Measurements from ENCODE around the gene TAF1C.

DNA sequence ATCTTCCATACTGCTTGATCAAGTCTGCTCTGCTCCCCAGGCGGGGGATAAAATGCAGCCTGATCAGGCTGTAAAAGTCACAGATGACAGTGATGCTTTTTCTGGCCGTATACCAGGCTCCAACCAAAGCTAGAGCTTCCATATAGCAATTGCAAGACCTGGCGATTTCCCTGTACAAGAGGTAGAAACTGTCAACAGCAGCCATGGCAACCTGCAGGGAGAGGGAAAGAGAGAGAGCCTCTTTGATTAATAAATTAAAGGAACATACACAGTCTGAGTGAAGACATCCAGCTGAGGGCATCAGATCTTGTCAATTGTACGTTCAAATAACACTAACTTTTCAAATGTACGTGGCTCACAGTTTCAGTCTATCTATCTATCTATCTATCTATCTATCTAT is 55.7 kb downstream of the TAF1C start:
- TF ChIP-seq, protein P1, sequence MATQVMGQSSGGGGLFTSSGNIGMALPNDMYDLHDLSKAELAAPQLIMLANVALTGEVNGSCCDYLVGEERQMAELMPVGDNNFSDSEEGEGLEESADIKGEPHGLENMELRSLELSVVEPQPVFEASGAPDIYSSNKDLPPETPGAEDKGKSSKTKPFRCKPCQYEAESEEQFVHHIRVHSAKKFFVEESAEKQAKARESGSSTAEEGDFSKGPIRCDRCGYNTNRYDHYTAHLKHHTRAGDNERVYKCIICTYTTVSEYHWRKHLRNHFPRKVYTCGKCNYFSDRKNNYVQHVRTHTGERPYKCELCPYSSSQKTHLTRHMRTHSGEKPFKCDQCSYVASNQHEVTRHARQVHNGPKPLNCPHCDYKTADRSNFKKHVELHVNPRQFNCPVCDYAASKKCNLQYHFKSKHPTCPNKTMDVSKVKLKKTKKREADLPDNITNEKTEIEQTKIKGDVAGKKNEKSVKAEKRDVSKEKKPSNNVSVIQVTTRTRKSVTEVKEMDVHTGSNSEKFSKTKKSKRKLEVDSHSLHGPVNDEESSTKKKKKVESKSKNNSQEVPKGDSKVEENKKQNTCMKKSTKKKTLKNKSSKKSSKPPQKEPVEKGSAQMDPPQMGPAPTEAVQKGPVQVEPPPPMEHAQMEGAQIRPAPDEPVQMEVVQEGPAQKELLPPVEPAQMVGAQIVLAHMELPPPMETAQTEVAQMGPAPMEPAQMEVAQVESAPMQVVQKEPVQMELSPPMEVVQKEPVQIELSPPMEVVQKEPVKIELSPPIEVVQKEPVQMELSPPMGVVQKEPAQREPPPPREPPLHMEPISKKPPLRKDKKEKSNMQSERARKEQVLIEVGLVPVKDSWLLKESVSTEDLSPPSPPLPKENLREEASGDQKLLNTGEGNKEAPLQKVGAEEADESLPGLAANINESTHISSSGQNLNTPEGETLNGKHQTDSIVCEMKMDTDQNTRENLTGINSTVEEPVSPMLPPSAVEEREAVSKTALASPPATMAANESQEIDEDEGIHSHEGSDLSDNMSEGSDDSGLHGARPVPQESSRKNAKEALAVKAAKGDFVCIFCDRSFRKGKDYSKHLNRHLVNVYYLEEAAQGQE (IDR thresholded peaks at IDR 0.05; ENCODE audit: borderline replicate concordance) = no peak
- TF ChIP-seq, protein P1 (CRISPR knock-in tag; IDR thresholded peaks at IDR 0.05; ENCODE audit: low read depth) = no peak
- TF ChIP-seq, protein P2, sequence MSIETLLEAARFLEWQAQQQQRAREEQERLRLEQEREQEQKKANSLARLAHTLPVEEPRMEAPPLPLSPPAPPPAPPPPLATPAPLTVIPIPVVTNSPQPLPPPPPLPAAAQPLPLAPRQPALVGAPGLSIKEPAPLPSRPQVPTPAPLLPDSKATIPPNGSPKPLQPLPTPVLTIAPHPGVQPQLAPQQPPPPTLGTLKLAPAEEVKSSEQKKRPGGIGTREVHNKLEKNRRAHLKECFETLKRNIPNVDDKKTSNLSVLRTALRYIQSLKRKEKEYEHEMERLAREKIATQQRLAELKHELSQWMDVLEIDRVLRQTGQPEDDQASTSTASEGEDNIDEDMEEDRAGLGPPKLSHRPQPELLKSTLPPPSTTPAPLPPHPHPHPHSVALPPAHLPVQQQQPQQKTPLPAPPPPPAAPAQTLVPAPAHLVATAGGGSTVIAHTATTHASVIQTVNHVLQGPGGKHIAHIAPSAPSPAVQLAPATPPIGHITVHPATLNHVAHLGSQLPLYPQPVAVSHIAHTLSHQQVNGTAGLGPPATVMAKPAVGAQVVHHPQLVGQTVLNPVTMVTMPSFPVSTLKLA (conservative IDR thresholded peaks at IDR 0.05) = no peak
- TF ChIP-seq ZBTB8A (IDR thresholded peaks at IDR 0.05; ENCODE audit: partially characterized antibody) (no peak), NR2C1 (IDR thresholded peaks at IDR 0.05) (no peak), NR2C1 (tag; IDR thresholded peaks at IDR 0.05) (no peak), GATAD2A (IDR thresholded peaks at IDR 0.05) (no peak), PTBP1 (IDR thresholded peaks at IDR 0.05; ENCODE audit: low read depth, low read length) (no peak), RAD21 (CRISPR knock-in tag; conservative IDR thresholded peaks at IDR 0.05 in 1 of 2, IDR thresholded peaks at IDR 0.05 in 1 of 2) (no peak), MEF2A (IDR thresholded peaks at IDR 0.05; ENCODE audit: control insufficient read depth, low read depth, low read length) (no peak)
- TF ChIP-seq, protein P3, sequence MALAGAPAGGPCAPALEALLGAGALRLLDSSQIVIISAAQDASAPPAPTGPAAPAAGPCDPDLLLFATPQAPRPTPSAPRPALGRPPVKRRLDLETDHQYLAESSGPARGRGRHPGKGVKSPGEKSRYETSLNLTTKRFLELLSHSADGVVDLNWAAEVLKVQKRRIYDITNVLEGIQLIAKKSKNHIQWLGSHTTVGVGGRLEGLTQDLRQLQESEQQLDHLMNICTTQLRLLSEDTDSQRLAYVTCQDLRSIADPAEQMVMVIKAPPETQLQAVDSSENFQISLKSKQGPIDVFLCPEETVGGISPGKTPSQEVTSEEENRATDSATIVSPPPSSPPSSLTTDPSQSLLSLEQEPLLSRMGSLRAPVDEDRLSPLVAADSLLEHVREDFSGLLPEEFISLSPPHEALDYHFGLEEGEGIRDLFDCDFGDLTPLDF (CRISPR knock-in tag; IDR thresholded peaks at IDR 0.05) = no peak
- TF ChIP-seq, protein P4, sequence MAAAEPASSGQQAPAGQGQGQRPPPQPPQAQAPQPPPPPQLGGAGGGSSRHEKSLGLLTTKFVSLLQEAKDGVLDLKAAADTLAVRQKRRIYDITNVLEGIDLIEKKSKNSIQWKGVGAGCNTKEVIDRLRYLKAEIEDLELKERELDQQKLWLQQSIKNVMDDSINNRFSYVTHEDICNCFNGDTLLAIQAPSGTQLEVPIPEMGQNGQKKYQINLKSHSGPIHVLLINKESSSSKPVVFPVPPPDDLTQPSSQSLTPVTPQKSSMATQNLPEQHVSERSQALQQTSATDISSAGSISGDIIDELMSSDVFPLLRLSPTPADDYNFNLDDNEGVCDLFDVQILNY (CRISPR knock-in tag; IDR thresholded peaks at IDR 0.05) = no peak
- TF ChIP-seq, protein P5, sequence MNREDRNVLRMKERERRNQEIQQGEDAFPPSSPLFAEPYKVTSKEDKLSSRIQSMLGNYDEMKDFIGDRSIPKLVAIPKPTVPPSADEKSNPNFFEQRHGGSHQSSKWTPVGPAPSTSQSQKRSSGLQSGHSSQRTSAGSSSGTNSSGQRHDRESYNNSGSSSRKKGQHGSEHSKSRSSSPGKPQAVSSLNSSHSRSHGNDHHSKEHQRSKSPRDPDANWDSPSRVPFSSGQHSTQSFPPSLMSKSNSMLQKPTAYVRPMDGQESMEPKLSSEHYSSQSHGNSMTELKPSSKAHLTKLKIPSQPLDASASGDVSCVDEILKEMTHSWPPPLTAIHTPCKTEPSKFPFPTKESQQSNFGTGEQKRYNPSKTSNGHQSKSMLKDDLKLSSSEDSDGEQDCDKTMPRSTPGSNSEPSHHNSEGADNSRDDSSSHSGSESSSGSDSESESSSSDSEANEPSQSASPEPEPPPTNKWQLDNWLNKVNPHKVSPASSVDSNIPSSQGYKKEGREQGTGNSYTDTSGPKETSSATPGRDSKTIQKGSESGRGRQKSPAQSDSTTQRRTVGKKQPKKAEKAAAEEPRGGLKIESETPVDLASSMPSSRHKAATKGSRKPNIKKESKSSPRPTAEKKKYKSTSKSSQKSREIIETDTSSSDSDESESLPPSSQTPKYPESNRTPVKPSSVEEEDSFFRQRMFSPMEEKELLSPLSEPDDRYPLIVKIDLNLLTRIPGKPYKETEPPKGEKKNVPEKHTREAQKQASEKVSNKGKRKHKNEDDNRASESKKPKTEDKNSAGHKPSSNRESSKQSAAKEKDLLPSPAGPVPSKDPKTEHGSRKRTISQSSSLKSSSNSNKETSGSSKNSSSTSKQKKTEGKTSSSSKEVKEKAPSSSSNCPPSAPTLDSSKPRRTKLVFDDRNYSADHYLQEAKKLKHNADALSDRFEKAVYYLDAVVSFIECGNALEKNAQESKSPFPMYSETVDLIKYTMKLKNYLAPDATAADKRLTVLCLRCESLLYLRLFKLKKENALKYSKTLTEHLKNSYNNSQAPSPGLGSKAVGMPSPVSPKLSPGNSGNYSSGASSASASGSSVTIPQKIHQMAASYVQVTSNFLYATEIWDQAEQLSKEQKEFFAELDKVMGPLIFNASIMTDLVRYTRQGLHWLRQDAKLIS (CRISPR knock-in tag; IDR thresholded peaks at IDR 0.05) = no peak
- TF ChIP-seq, protein P6, sequence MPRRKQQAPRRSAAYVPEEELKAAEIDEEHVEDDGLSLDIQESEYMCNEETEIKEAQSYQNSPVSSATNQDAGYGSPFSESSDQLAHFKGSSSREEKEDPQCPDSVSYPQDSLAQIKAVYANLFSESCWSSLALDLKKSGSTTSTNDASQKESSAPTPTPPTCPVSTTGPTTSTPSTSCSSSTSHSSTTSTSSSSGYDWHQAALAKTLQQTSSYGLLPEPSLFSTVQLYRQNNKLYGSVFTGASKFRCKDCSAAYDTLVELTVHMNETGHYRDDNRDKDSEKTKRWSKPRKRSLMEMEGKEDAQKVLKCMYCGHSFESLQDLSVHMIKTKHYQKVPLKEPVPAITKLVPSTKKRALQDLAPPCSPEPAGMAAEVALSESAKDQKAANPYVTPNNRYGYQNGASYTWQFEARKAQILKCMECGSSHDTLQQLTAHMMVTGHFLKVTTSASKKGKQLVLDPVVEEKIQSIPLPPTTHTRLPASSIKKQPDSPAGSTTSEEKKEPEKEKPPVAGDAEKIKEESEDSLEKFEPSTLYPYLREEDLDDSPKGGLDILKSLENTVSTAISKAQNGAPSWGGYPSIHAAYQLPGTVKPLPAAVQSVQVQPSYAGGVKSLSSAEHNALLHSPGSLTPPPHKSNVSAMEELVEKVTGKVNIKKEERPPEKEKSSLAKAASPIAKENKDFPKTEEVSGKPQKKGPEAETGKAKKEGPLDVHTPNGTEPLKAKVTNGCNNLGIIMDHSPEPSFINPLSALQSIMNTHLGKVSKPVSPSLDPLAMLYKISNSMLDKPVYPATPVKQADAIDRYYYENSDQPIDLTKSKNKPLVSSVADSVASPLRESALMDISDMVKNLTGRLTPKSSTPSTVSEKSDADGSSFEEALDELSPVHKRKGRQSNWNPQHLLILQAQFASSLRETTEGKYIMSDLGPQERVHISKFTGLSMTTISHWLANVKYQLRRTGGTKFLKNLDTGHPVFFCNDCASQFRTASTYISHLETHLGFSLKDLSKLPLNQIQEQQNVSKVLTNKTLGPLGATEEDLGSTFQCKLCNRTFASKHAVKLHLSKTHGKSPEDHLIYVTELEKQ (CRISPR knock-in tag; IDR thresholded peaks at IDR 0.05) = no peak
